NK-92 (cell line): ENCODE results near the gene COL3A1.

Source experiments
- DNase-seq: peaks from one replicate; lab custom pipeline; 2025; ENCODE audit not compliant: unreplicated experiment; lab: John Stamatoyannopoulos, UW

The COL3A1 gene

GRCh38 chr2:188974164-188974563 is at the start of gene COL3A1:
Gene COL3A1, plus strand, starts transcription at chr2:188974373. Its CDS starts 117 bp downstream, at chr2:188974490.
- DNase-seq, result no peak

GRCh38 chr2:188928643-188929042 is 45.5 kb upstream of the COL3A1 start:
- no peak for DNase-seq

GRCh38 chr2:188931361-188931760 is 42.8 kb upstream of the COL3A1 start:
- DNase-seq, result no peak

- no peak for DNase-seq
Observed at GRCh38 chr2:188937228-188938220, 36.6 kb upstream of the COL3A1 start.

GRCh38 chr2:188940171-188940570 is 34.0 kb upstream of the COL3A1 start:
- no peak for DNase-seq

GRCh38 chr2:188944442-188944841 is 29.7 kb upstream of the COL3A1 start:
- no peak for DNase-seq

- DNase-seq, result no peak
Observed at GRCh38 chr2:188949046-188949818, 24.9 kb upstream of the COL3A1 start.

GRCh38 chr2:188952901-188953300 is 21.3 kb upstream of the COL3A1 start:
- DNase-seq, result no peak

GRCh38 chr2:188956290-188956689 is 17.9 kb upstream of the COL3A1 start:
- no peak for DNase-seq

- DNase-seq, result no peak
Observed at GRCh38 chr2:188956961-188957360, 17.2 kb upstream of the COL3A1 start.

GRCh38 chr2:188957646-188958045 is 16.5 kb upstream of the COL3A1 start:
- DNase-seq, result no peak

GRCh38 chr2:188963741-188964140 is 10.4 kb upstream of the COL3A1 start:
- no peak for DNase-seq

GRCh38 chr2:188964976-188965546 is 9.1 kb upstream of the COL3A1 start:
- DNase-seq, result no peak

- no peak for DNase-seq
Observed at GRCh38 chr2:188965563-188965962, 8.6 kb upstream of the COL3A1 start.

GRCh38 chr2:188966079-188966571 is 8.0 kb upstream of the COL3A1 start:
- no peak for DNase-seq

- no peak for DNase-seq
Observed at GRCh38 chr2:188966728-188967440, 7.3 kb upstream of the COL3A1 start.

GRCh38 chr2:188969236-188969635 is 4.9 kb upstream of the COL3A1 start:
- DNase-seq, result no peak

- DNase-seq, result no peak
Observed at GRCh38 chr2:188969651-188970050, 4.5 kb upstream of the COL3A1 start.

GRCh38 chr2:188970211-188970610 is 4.0 kb upstream of the COL3A1 start:
- DNase-seq, result no peak

GRCh38 chr2:188971432-188971861 is 2.7 kb upstream of the COL3A1 start:
- no peak for DNase-seq

GRCh38 chr2:188973641-188974040 is 532 bp upstream of the COL3A1 start:
- DNase-seq, result no peak
